Endothelial cell of umbilical vein (primary cell): Measurements from ENCODE around the gene CAMKMT.

Source experiments
- EZH2 ChIP-seq: IDR thresholded peaks from 2 replicates; pipeline ENCODE4 v1.6.1; 2012; ENCODE audit warnings: borderline replicate concordance, low read depth, mild to moderate bottlenecking, moderate library complexity, low read length, inconsistent platforms; ENCODE audit not compliant: severe bottlenecking
- FOS ChIP-seq: IDR thresholded peaks from 2 replicates; pipeline ENCODE4 v1.6.1; 2011; ENCODE audit warnings: mild to moderate bottlenecking, low read length, moderate library complexity, borderline replicate concordance; ENCODE audit not compliant: insufficient read depth
- JUN ChIP-seq: IDR thresholded peaks from 2 replicates; pipeline ENCODE4 v1.6.1; 2011; ENCODE audit warnings: borderline replicate concordance, low read depth; ENCODE audit not compliant: insufficient read length, insufficient read depth
- MYC ChIP-seq: IDR thresholded peaks from one replicate; pipeline ENCODE4 v1.6.1; 2011; ENCODE audit warnings: mild to moderate bottlenecking, low read depth, low read length
- POLR2A ChIP-seq: IDR thresholded peaks from 2 replicates; pipeline ENCODE4 v1.6.1; 2012; ENCODE audit warnings: low read depth, mild to moderate bottlenecking, control low read depth, low read length
- POLR2AphosphoS5 ChIP-seq: IDR thresholded peaks from 2 replicates; pipeline ENCODE4 v1.6.1; 2012; ENCODE audit warnings: low read depth, mild to moderate bottlenecking, control low read depth, low read length, moderate library complexity; ENCODE audit not compliant: insufficient read depth
- TF ChIP-seq, protein P1 (sequence below), 2 donors: IDR thresholded peaks; 1 replicate in 1 of 2; 2 replicates in 1 of 2; pipeline ENCODE4 v1.5.1; 2011; ENCODE audit warnings: low read length in 2 of 2, mild to moderate bottlenecking in 2 of 2, moderate library complexity in 2 of 2, control low read depth in 1 of 2, inconsistent platforms in 1 of 2, low read depth in 1 of 2; ENCODE audit not compliant: insufficient read depth in 1 of 2; ENCODE audit errors: extremely low read depth in 1 of 2

DNA sequence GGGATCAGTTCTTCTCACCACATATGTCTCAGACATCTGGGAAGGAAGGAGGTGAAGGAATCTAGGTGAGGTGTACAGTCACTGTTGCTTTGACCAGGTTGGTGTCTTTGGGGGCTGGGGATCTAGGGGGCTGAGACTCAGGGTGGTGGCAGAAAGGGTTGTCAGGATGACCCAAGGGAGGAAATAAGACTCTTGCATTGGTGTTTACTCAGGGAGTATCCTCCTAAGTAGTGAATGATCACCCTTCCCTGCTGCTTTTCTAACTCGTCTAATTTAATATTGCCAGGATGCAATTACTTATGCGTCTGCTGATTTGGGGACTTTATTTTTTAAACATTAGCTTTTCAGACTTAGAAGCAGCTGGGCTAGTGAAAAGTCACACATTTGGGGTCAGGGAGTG lies 451.9 kb downstream of the CAMKMT start:
- TF ChIP-seq POLR2AphosphoS5, result no peak
- TF ChIP-seq JUN, result no peak
- TF ChIP-seq, protein P1, sequence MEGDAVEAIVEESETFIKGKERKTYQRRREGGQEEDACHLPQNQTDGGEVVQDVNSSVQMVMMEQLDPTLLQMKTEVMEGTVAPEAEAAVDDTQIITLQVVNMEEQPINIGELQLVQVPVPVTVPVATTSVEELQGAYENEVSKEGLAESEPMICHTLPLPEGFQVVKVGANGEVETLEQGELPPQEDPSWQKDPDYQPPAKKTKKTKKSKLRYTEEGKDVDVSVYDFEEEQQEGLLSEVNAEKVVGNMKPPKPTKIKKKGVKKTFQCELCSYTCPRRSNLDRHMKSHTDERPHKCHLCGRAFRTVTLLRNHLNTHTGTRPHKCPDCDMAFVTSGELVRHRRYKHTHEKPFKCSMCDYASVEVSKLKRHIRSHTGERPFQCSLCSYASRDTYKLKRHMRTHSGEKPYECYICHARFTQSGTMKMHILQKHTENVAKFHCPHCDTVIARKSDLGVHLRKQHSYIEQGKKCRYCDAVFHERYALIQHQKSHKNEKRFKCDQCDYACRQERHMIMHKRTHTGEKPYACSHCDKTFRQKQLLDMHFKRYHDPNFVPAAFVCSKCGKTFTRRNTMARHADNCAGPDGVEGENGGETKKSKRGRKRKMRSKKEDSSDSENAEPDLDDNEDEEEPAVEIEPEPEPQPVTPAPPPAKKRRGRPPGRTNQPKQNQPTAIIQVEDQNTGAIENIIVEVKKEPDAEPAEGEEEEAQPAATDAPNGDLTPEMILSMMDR (IDR thresholded peaks at IDR 0.05; ENCODE audit: extremely low read depth in 1 of 2, insufficient read depth in 1 of 2, low read depth in 1 of 2, low read length in 2 of 2), result no peak
- no peak for TF ChIP-seq EZH2
- no peak for TF ChIP-seq FOS
- no peak for TF ChIP-seq POLR2A
- TF ChIP-seq MYC, result no peak
